Colon (tissue), 2 donors: Measurements from ENCODE around the gene MCEMP1.

Experiments used
- FAIRE-seq: peaks from 2 replicates; lab custom pipeline; 2012; peaks lifted over from hg19 to GRCh38; lab: Jason Lieb, UNC
- donor health status: control.
- donor health status: control.

MCEMP1 gene

GRCh38 chr19:7698583-7698982 is 21.7 kb downstream of the MCEMP1 start:
- FAIRE-seq = no peak

- no peak for FAIRE-seq
Observed at GRCh38 chr19:7699003-7699402, 22.1 kb downstream of the MCEMP1 start.

- no peak for FAIRE-seq
Observed at GRCh38 chr19:7699417-7700401, 22.8 kb downstream of the MCEMP1 start.

- no peak for FAIRE-seq
Observed at GRCh38 chr19:7701049-7701653, 24.3 kb downstream of the MCEMP1 start.

- no peak for FAIRE-seq
Observed at GRCh38 chr19:7701654-7702457, 25.0 kb downstream of the MCEMP1 start, which contains the start of gene FCER2. TSS of gene FCER2 (minus strand) at chr19:7702131. CDS start at chr19:7699760, 2,371 bp downstream.

- no peak for FAIRE-seq
Observed at GRCh38 chr19:7703332-7703731, 26.4 kb downstream of the MCEMP1 start.

GRCh38 chr19:7704280-7705060 is 27.6 kb downstream of the MCEMP1 start:
- FAIRE-seq = no peak

- no peak for FAIRE-seq
Observed at GRCh38 chr19:7705387-7706187, 28.7 kb downstream of the MCEMP1 start.

- FAIRE-seq = no peak
Observed at GRCh38 chr19:7706188-7706954, 29.5 kb downstream of the MCEMP1 start.

- no peak for FAIRE-seq
Observed at GRCh38 chr19:7706955-7707456, 30.1 kb downstream of the MCEMP1 start.

- FAIRE-seq = no peak
Observed at GRCh38 chr19:7709932-7710460, 33.1 kb downstream of the MCEMP1 start.

GRCh38 chr19:7710616-7711015 is 33.7 kb downstream of the MCEMP1 start:
- no peak for FAIRE-seq

- FAIRE-seq = no peak
Observed at GRCh38 chr19:7715671-7716070, 38.8 kb downstream of the MCEMP1 start.

GRCh38 chr19:7716762-7717161 is 39.9 kb downstream of the MCEMP1 start:
- FAIRE-seq = no peak

- FAIRE-seq = no peak
Observed at GRCh38 chr19:7718668-7719067, 41.8 kb downstream of the MCEMP1 start.

GRCh38 chr19:7720351-7720750 is 43.5 kb downstream of the MCEMP1 start:
- FAIRE-seq = no peak

- no peak for FAIRE-seq
Observed at GRCh38 chr19:7722231-7722651, 45.4 kb downstream of the MCEMP1 start.

- FAIRE-seq = no peak
Observed at GRCh38 chr19:7725791-7726190, 48.9 kb downstream of the MCEMP1 start.

- FAIRE-seq = no peak
Observed at GRCh38 chr19:7729211-7729610, 52.3 kb downstream of the MCEMP1 start.
